SU-DHL-6 (cell line): ENCODE measurements around the gene NANOS2.

Experiments used
- EZH2phosphoT487 ChIP-seq: fragments of 200-600 bp; sonication (generic), shearing (Covaris generic); conservative IDR thresholded peaks from 2 replicates; pipeline ENCODE4 v1.6.1; 2018; ENCODE audit warnings: mild to moderate bottlenecking, antibody characterized with exemption, low read length, moderate library complexity, mixed read lengths
- TF ChIP-seq, protein P1 (sequence below): fragments of 200-600 bp; sonication (generic); IDR thresholded peaks from one replicate; pipeline ENCODE4 v1.5.1; 2017; ENCODE audit warnings: antibody characterized with exemption, mild to moderate bottlenecking, low read length, moderate library complexity; ENCODE audit not compliant: insufficient read depth, poor library complexity, severe bottlenecking

DNA sequence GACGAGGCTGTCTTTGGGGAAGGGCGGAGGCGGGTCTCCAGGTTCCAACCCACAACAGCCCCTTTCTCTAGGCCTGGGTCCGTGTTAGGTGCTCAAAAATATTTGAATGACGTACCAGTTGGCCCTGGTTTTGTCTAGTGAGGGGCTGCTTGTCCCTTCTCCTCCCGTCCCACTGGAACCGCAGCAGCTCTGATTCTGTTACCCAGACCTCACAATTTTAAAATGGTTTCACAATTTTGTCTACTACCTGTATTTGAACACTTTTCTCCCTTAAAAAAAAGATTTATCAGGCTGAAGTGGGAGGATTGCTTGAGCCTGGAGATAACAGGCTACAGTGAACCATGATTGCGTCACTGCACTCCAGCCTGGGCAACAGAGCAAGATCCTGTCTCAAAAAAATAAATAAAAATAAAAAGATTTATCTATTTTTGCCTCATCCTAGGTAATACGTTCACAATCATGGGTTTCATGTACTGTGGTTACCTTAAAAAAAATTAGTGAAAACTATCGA lies 27.3 kb downstream of the NANOS2 start:
- TF ChIP-seq, protein P1, sequence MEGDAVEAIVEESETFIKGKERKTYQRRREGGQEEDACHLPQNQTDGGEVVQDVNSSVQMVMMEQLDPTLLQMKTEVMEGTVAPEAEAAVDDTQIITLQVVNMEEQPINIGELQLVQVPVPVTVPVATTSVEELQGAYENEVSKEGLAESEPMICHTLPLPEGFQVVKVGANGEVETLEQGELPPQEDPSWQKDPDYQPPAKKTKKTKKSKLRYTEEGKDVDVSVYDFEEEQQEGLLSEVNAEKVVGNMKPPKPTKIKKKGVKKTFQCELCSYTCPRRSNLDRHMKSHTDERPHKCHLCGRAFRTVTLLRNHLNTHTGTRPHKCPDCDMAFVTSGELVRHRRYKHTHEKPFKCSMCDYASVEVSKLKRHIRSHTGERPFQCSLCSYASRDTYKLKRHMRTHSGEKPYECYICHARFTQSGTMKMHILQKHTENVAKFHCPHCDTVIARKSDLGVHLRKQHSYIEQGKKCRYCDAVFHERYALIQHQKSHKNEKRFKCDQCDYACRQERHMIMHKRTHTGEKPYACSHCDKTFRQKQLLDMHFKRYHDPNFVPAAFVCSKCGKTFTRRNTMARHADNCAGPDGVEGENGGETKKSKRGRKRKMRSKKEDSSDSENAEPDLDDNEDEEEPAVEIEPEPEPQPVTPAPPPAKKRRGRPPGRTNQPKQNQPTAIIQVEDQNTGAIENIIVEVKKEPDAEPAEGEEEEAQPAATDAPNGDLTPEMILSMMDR = no peak
- TF ChIP-seq EZH2phosphoT487 = no peak
